Uterus (tissue), 4 donors: ENCODE results near the gene AKT2. TPM values are rescaled to one million over a fixed set of nuclear protein-coding genes. Genes with fewer than 3 reads are reported as not detected.

Source experiments
- DNase-seq, 2 donors: peaks; one replicate each; pipeline ENCODE4 v3.0.0-alpha.2; 2019 to 2020
- H3K27ac ChIP-seq, 2 donors: fragments of 200-600 bp; sonication (generic); 1 replicate in 1 of 2; 2 replicates in 1 of 2; pipeline ENCODE4 v1.5.1; 2016 to 2018
- H3K27me3 ChIP-seq, 2 donors: fragments of 200-600 bp; sonication (generic); one replicate each; pipeline ENCODE4 v1.5.1; 2018 to 2019; ENCODE audit warnings: control low read depth in 1 of 2
- H3K36me3 ChIP-seq, 2 donors: fragments of 200-600 bp; sonication (generic); one replicate each; pipeline ENCODE4 v1.5.1; 2019; ENCODE audit warnings: control low read depth in 1 of 2
- H3K4me1 ChIP-seq, 2 donors: fragments of 200-600 bp; sonication (generic); one replicate each; pipeline ENCODE4 v1.5.1; 2018 to 2019; ENCODE audit warnings: control low read depth in 1 of 2
- H3K4me3 ChIP-seq, 2 donors: fragments of 200-600 bp; sonication (generic); 1 replicate in 1 of 2; 2 replicates in 1 of 2; pipeline ENCODE4 v1.5.1; 2018 to 2019; ENCODE audit warnings: mild to moderate bottlenecking in 1 of 2
- H3K9me3 ChIP-seq, 2 donors: fragments of 200-600 bp; sonication (generic); one replicate each; pipeline ENCODE4 v1.5.1; 2019; ENCODE audit warnings: control low read depth in 1 of 2
- CTCF ChIP-seq, 4 experiments: fragments of 200-600 bp in 2 of 4; fragments of 450-650 bp in 2 of 4; sonication (generic) in 2 of 4; IDR thresholded peaks; one replicate each; pipeline ENCODE4 v1.5.1; 2016 to 2019; ENCODE audit warnings: antibody characterized with exemption in 4 of 4, mild to moderate bottlenecking in 2 of 4, moderate library complexity in 1 of 4
- POLR2A ChIP-seq, 2 donors: fragments of 450-650 bp; IDR thresholded peaks; one replicate each; pipeline ENCODE4 v1.6.1; 2016; ENCODE audit warnings: antibody characterized with exemption in 2 of 2, mild to moderate bottlenecking in 1 of 2, moderate library complexity in 1 of 2
- intact Hi-C: fragments of 100-400 bp; cut with DNase I; formaldehyde crosslinking; loops from one replicate; pipeline ENCODE4 v1.15.1; 2023; ENCODE audit warnings: low total_unique reads
- total RNA-seq, 4 donors: library from RNA; depleted of rRNA in 3 of 4; stranded (reverse); fragments of >200 nt in 3 of 4; gene quantifications; one replicate each; pipeline versions ENCODE4 v1.1.0 to v1.2.4, GENCODE V29; 2014 to 2023
- donor health status: DM: yes; HTN: yes; CAD: no.

The AKT2 gene
- total RNA-seq, 4 donors from 2014 or later, result 32.6 to 177 (median 95.2) TPM

- H3K27me3 ChIP-seq, result no peaks in the 10 kb centered on the region
- H3K4me1 ChIP-seq, result no peaks in the 10 kb centered on the region
- TF ChIP-seq POLR2A (IDR thresholded peaks at IDR 0.05) (no peak), CTCF (IDR thresholded peaks at IDR 0.05) (no peak)
- no peak overlapping the region for H3K27ac ChIP-seq
- DNase-seq, result no peak
- H3K9me3 ChIP-seq, result no peaks in the 10 kb centered on the region
- H3K36me3 ChIP-seq, result no peaks in the 10 kb centered on the region
- no peak overlapping the region for H3K4me3 ChIP-seq
- intact Hi-C loops, result no loop called here
Measured at GRCh38 chr19:40254714-40255418, 30.3 kb downstream of the AKT2 start.

GRCh38 chr19:40253611-40254092 is 31.5 kb downstream of the AKT2 start:
- no peak for TF ChIP-seq CTCF (IDR thresholded peaks at IDR 0.05)
- TF ChIP-seq POLR2A (IDR thresholded peaks at IDR 0.05), result no peak
- intact Hi-C loops, result no loop called here
- no peak overlapping the region for H3K27ac ChIP-seq
- H3K4me1 ChIP-seq, result no peaks in the 10 kb centered on the region
- no peak for DNase-seq
- no peaks in the 10 kb centered on the region for H3K27me3 ChIP-seq
- H3K9me3 ChIP-seq, result no peaks in the 10 kb centered on the region
- no peak overlapping the region for H3K4me3 ChIP-seq
- H3K36me3 ChIP-seq, result no peaks in the 10 kb centered on the region

GRCh38 chr19:40252395-40252794 is 32.8 kb downstream of the AKT2 start:
- no peak overlapping the region for H3K4me3 ChIP-seq
- no peaks in the 10 kb centered on the region for H3K9me3 ChIP-seq
- H3K36me3 ChIP-seq, result no peaks in the 10 kb centered on the region
- DNase-seq, result no peak
- H3K27ac ChIP-seq, result no peak overlapping the region
- no peaks in the 10 kb centered on the region for H3K4me1 ChIP-seq
- H3K27me3 ChIP-seq, result no peaks in the 10 kb centered on the region
- TF ChIP-seq POLR2A (IDR thresholded peaks at IDR 0.05) (no peak), CTCF (IDR thresholded peaks at IDR 0.05) (no peak)
- intact Hi-C loops, result no loop called here

GRCh38 chr19:40251991-40252390 is 33.2 kb downstream of the AKT2 start:
- Histone ChIP-seq H3K27me3 (no peaks in the 10 kb centered on the region), H3K4me3 (no peak overlapping the region), H3K9me3 (no peaks in the 10 kb centered on the region), H3K4me1 (no peaks in the 10 kb centered on the region), H3K36me3 (no peaks in the 10 kb centered on the region), H3K27ac (no peak overlapping the region)
- intact Hi-C loops, result no loop called here
- TF ChIP-seq CTCF (IDR thresholded peaks at IDR 0.05) (no peak), POLR2A (IDR thresholded peaks at IDR 0.05) (no peak)
- no peak for DNase-seq

GRCh38 chr19:40251244-40251643 is 33.9 kb downstream of the AKT2 start:
- Histone ChIP-seq H3K4me1 (no peaks in the 10 kb centered on the region), H3K27ac (no peak overlapping the region), H3K27me3 (no peaks in the 10 kb centered on the region), H3K9me3 (no peaks in the 10 kb centered on the region), H3K4me3 (no peak overlapping the region), H3K36me3 (no peaks in the 10 kb centered on the region)
- TF ChIP-seq POLR2A (IDR thresholded peaks at IDR 0.05), result no peak
- TF ChIP-seq CTCF (IDR thresholded peaks at IDR 0.05), result no peak
- DNase-seq, result no peak
- intact Hi-C loops, result no loop called here
